ENCODE measurements around the gene NFE2L1. TPM values are rescaled to one million over a fixed set of nuclear protein-coding genes. Genes with fewer than 3 reads are reported as not detected.

The NFE2L1 gene
- total and polyA plus RNA-seq, 9 of the 15 experiments (the other 6 are each of a cell fraction or from before 2014, with no cell fraction given), result 2.0 to 68.6 (median 39.7) TPM

DNA sequence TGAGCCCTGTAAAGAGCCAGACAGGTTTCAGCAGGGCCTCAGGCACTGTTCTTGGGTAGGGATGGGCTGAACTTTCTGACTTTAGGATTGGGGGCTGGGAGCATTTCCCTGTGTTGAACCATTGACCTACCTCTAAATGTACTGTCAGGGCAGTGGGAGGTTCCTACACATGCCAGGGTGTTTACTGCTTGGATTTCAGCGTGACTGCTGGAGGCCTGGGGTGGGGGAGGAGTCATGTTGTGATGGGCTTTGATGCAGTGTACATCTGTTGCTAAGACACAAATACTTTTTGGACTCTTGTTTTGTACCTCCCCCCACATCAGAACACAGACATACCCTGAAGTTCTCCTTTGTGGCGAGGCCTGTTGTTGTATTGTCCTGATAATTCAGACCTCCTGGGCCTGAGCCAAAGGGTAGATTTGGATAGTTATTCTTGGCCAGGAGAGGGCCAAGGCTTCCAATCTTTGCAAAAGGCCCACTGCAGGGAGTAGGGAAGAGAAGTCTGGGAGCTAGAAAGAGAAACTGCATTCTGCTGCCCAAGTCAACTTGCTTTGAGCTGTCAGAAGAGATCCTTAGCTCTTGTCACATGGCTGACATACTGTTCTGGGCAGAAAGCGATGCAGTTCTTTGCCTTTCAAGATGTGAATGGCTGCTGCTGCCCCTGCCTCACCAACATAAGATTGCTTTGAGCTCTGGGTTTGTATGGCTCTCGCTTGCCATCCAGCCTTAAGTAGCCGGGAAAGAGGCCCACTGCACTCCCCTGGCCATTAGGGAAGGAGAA lies 3.7 kb downstream of the NFE2L1 start (continued):
- TF ChIP-seq JUND (IDR thresholded peaks at IDR 0.05; ENCODE audit: borderline replicate concordance, low read depth, low read length) (0 out of 2 replicates have a peak, but pooled peaks have one; percentile 32), JUND (tag; IDR thresholded peaks at IDR 0.05; ENCODE audit: borderline replicate concordance, low read depth, low read length) (no peak), HDAC2 (IDR thresholded peaks at IDR 0.05) (0 out of 2 replicates have a peak, but pooled peaks have one; percentile 39), FOS (IDR thresholded peaks at IDR 0.05; ENCODE audit: extremely low read depth, insufficient read length) (no peak), PML (IDR thresholded peaks at IDR 0.05; ENCODE audit: low read length) (0 out of 2 replicates have a peak, but pooled peaks have one; percentile 44), STAT5B (CRISPR knock-in tag; IDR thresholded peaks at IDR 0.05) (no peak), HDAC1 (IDR thresholded peaks at IDR 0.05) (peak in 1 of 2 experiments; percentile 70; a peak in 2 of 4 replicates), ELF4 (CRISPR knock-in tag; IDR thresholded peaks at IDR 0.05) (0 out of 2 replicates have a peak, but pooled peaks have one; percentile 41), SRSF3 (IDR thresholded peaks at IDR 0.05; ENCODE audit: insufficient read depth, low read length) (no peak), SMAD4 (CRISPR knock-in tag; conservative IDR thresholded peaks at IDR 0.05) (0 out of 2 replicates have a peak, but pooled peaks have one; percentile 14), SNIP1 (IDR thresholded peaks at IDR 0.05; ENCODE audit: low read depth) (no peak), HMG20A (CRISPR knock-in tag; conservative IDR thresholded peaks at IDR 0.05) (no peak), GABPB1 (CRISPR knock-in tag; IDR thresholded peaks at IDR 0.05) (peak; percentile 21; the same call in 1 of the 2 replicates), CTBP1 (IDR thresholded peaks at IDR 0.05; ENCODE audit: borderline replicate concordance) (peak; percentile 78; the same call in 1 of the 2 replicates), CCNT2 (IDR thresholded peaks at IDR 0.05; ENCODE audit: borderline replicate concordance, extremely low read depth, insufficient read length, low read depth, low read length) (peak; percentile 21), ARNT (IDR thresholded peaks at IDR 0.05) (peak in 1 of 2 experiments; percentile 29; a peak in 1 of 4 replicates), TEAD4 (IDR thresholded peaks at IDR 0.05; ENCODE audit: low read length) (peak; percentile 77), TEAD4 (CRISPR knock-in tag; IDR thresholded peaks at IDR 0.05; ENCODE audit: borderline replicate concordance) (no peak), SIN3A (IDR thresholded peaks at IDR 0.05; ENCODE audit: borderline replicate concordance in 2 of 2, control insufficient read depth in 1 of 2, low read depth in 2 of 2, low read length in 2 of 2) (peak in 1 of 2 experiments; percentile 76; a peak in 1 of 4 replicates)
- TF ChIP-seq, protein P1, sequence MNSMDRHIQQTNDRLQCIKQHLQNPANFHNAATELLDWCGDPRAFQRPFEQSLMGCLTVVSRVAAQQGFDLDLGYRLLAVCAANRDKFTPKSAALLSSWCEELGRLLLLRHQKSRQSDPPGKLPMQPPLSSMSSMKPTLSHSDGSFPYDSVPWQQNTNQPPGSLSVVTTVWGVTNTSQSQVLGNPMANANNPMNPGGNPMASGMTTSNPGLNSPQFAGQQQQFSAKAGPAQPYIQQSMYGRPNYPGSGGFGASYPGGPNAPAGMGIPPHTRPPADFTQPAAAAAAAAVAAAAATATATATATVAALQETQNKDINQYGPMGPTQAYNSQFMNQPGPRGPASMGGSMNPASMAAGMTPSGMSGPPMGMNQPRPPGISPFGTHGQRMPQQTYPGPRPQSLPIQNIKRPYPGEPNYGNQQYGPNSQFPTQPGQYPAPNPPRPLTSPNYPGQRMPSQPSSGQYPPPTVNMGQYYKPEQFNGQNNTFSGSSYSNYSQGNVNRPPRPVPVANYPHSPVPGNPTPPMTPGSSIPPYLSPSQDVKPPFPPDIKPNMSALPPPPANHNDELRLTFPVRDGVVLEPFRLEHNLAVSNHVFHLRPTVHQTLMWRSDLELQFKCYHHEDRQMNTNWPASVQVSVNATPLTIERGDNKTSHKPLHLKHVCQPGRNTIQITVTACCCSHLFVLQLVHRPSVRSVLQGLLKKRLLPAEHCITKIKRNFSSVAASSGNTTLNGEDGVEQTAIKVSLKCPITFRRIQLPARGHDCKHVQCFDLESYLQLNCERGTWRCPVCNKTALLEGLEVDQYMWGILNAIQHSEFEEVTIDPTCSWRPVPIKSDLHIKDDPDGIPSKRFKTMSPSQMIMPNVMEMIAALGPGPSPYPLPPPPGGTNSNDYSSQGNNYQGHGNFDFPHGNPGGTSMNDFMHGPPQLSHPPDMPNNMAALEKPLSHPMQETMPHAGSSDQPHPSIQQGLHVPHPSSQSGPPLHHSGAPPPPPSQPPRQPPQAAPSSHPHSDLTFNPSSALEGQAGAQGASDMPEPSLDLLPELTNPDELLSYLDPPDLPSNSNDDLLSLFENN (IDR thresholded peaks at IDR 0.05; ENCODE audit: low read depth in 2 of 2, low read length in 2 of 2), result no peak
- TF ChIP-seq, protein P2, sequence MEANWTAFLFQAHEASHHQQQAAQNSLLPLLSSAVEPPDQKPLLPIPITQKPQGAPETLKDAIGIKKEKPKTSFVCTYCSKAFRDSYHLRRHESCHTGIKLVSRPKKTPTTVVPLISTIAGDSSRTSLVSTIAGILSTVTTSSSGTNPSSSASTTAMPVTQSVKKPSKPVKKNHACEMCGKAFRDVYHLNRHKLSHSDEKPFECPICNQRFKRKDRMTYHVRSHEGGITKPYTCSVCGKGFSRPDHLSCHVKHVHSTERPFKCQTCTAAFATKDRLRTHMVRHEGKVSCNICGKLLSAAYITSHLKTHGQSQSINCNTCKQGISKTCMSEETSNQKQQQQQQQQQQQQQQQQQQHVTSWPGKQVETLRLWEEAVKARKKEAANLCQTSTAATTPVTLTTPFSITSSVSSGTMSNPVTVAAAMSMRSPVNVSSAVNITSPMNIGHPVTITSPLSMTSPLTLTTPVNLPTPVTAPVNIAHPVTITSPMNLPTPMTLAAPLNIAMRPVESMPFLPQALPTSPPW (CRISPR knock-in tag; IDR thresholded peaks at IDR 0.05), result peak; percentile 67
- TF ChIP-seq, protein P3, sequence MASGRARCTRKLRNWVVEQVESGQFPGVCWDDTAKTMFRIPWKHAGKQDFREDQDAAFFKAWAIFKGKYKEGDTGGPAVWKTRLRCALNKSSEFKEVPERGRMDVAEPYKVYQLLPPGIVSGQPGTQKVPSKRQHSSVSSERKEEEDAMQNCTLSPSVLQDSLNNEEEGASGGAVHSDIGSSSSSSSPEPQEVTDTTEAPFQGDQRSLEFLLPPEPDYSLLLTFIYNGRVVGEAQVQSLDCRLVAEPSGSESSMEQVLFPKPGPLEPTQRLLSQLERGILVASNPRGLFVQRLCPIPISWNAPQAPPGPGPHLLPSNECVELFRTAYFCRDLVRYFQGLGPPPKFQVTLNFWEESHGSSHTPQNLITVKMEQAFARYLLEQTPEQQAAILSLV (tag; IDR thresholded peaks at IDR 0.05), result no peak
